DOHH2 (cell line): ENCODE measurements around the gene ZNF384.

ENCODE experiments used
- H3F3A ChIP-seq: fragments of 200-600 bp; sonication (generic), shearing (Covaris generic); 2 replicates; pipeline ENCODE4 v1.6.0; 2016; ENCODE audit warnings: antibody characterized with exemption, mild to moderate bottlenecking; ENCODE audit not compliant: control insufficient read depth, insufficient read depth
- H3K27ac ChIP-seq: fragments of 200-600 bp; sonication (generic); 2 replicates; pipeline ENCODE4 v1.5.1; 2014; ENCODE audit warnings: low read depth, mild to moderate bottlenecking, low read length, moderate library complexity
- H3K27me3 ChIP-seq: fragments of 200-600 bp; sonication (generic); 2 replicates; pipeline ENCODE4 v1.6.1; 2014; ENCODE audit warnings: mild to moderate bottlenecking, low read length, mixed read lengths; ENCODE audit not compliant: control insufficient read depth
- H3K36me3 ChIP-seq: fragments of 200-600 bp; sonication (generic); 2 replicates; pipeline ENCODE4 v1.6.1; 2014; ENCODE audit warnings: mild to moderate bottlenecking, low read length, moderate library complexity, mixed read lengths; ENCODE audit not compliant: control insufficient read depth
- H3K4me1 ChIP-seq: fragments of 200-600 bp; sonication (generic); 2 replicates; pipeline ENCODE4 v1.6.1; 2014; ENCODE audit warnings: mild to moderate bottlenecking, low read length, mixed read lengths; ENCODE audit not compliant: control insufficient read depth
- H3K4me2 ChIP-seq: fragments of 200-600 bp; sonication (generic); 2 replicates; pipeline ENCODE4 v1.6.0; 2014; ENCODE audit warnings: mild to moderate bottlenecking, low read length, moderate library complexity
- H3K4me3 ChIP-seq: fragments of 200-600 bp; sonication (generic); 2 replicates; pipeline ENCODE4 v1.5.1; 2014; ENCODE audit warnings: mild to moderate bottlenecking, low read length, mixed read lengths
- H3K79me2 ChIP-seq: fragments of 200-600 bp; sonication (generic); 2 replicates; pipeline ENCODE4 v1.6.1; 2014; ENCODE audit warnings: mild to moderate bottlenecking, low read length, mixed read lengths; ENCODE audit not compliant: control insufficient read depth
- H3K9me2 ChIP-seq: fragments of 200-600 bp; sonication (generic); replicated peaks from 2 replicates; pipeline ENCODE4 v1.6.1; 2014; ENCODE audit warnings: mild to moderate bottlenecking, low read length, mixed read lengths; ENCODE audit not compliant: control insufficient read depth
- H3K9me3 ChIP-seq: fragments of 200-600 bp; sonication (generic); 2 replicates; pipeline ENCODE4 v1.6.1; 2014; ENCODE audit warnings: antibody characterized with exemption, low read length, mixed read lengths; ENCODE audit not compliant: control insufficient read depth, insufficient read depth
- H4K20me1 ChIP-seq: fragments of 200-600 bp; sonication (generic); 2 replicates; pipeline ENCODE4 v1.6.0; 2014; ENCODE audit warnings: low read depth, mild to moderate bottlenecking, antibody characterized with exemption, low read length, moderate library complexity; ENCODE audit not compliant: control insufficient read depth, insufficient read depth
- CTCF ChIP-seq: fragments of 200-600 bp; sonication (generic); IDR thresholded peaks from one replicate; pipeline ENCODE4 v1.5.1; 2014; ENCODE audit warnings: antibody characterized with exemption, mild to moderate bottlenecking, low read depth, low read length; ENCODE audit not compliant: poor library complexity, severe bottlenecking
- EZH2phosphoT487 ChIP-seq: fragments of 200-600 bp; sonication (generic); IDR thresholded peaks from 2 replicates; pipeline ENCODE4 v1.6.1; 2017; ENCODE audit warnings: borderline replicate concordance, mild to moderate bottlenecking, antibody characterized with exemption, low read length, moderate library complexity, mixed read lengths

The ZNF384 gene

GRCh38 chr12:6697584-6698351 is 8.6 kb upstream of the ZNF384 start:
- H3K4me2 ChIP-seq, result peak overlapping the region; percentile 98
- H3F3A ChIP-seq, result peaks cover 28% of the 10 kb centered on the region

GRCh38 chr12:6696690-6697583 is 7.8 kb upstream of the ZNF384 start:
- TF ChIP-seq EZH2phosphoT487 (no peak), CTCF (no peak)
- Histone ChIP-seq H3F3A (peaks cover 24% of the 10 kb centered on the region), H3K4me1 (peaks cover 71% of the 10 kb centered on the region), H3K4me3 (peak overlapping the region; percentile 68), H3K9me2 (no peaks in the 10 kb centered on the region), H4K20me1 (no peaks in the 10 kb centered on the region; the same call in 1 of the 2 replicates), H3K9me3 (no peaks in the 10 kb centered on the region), H3K79me2 (peaks cover 3% of the 10 kb centered on the region; the same call in 1 of the 2 replicates), H3K36me3 (peaks cover 12% of the 10 kb centered on the region; the same call in 1 of the 2 replicates), H3K27ac (peak overlapping the region; percentile 96), H3K27me3 (peaks cover 12% of the 10 kb centered on the region), H3K4me2 (peak overlapping the region; percentile 98)

More at GRCh38 chr12:6697584-6698351, 8.6 kb upstream of the ZNF384 start:
- H3K9me2 ChIP-seq, result no peaks in the 10 kb centered on the region
- H3K27ac ChIP-seq, result peak overlapping the region; percentile 96
- peaks cover 70% of the 10 kb centered on the region for H3K4me1 ChIP-seq
- H3K79me2 ChIP-seq, result 0 out of 2 replicates have a peak, but pooled peaks cover 3% of the 10 kb centered on the region
- H3K36me3 ChIP-seq, result peaks cover 10% of the 10 kb centered on the region; the same call in 1 of the 2 replicates
- no peak for TF ChIP-seq EZH2phosphoT487
- peak; percentile 76 for TF ChIP-seq CTCF
- H4K20me1 ChIP-seq, result no peaks in the 10 kb centered on the region
- H3K27me3 ChIP-seq, result peaks cover 15% of the 10 kb centered on the region
- H3K4me3 ChIP-seq, result peak overlapping the region; percentile 68
- H3K9me3 ChIP-seq, result no peaks in the 10 kb centered on the region

GRCh38 chr12:6695313-6696045 is 6.3 kb upstream of the ZNF384 start:
- H3K36me3 ChIP-seq, result peaks cover 19% of the 10 kb centered on the region
- peaks cover 77% of the 10 kb centered on the region for H3K4me1 ChIP-seq
- no peaks in the 10 kb centered on the region; the same call in 1 of the 2 replicates for H4K20me1 ChIP-seq
- H3K27me3 ChIP-seq, result no peaks in the 10 kb centered on the region
- peak overlapping the region; percentile 68 for H3K4me3 ChIP-seq
- H3K4me2 ChIP-seq, result peak overlapping the region; percentile 98
- H3F3A ChIP-seq, result peaks cover 22% of the 10 kb centered on the region
- H3K79me2 ChIP-seq, result peaks cover 14% of the 10 kb centered on the region
- H3K9me2 ChIP-seq, result no peaks in the 10 kb centered on the region
- H3K27ac ChIP-seq, result peak overlapping the region; percentile 96
- H3K9me3 ChIP-seq, result no peaks in the 10 kb centered on the region
- no peak for TF ChIP-seq CTCF
- TF ChIP-seq EZH2phosphoT487, result no peak
